HFF-Myc (cell line): ENCODE results near the gene LTBP2.
A peak's percentile ranks its signal among the peaks of the same experiment; 100 is the strongest.

Experiments used
- DNase-seq: peaks from one replicate; pipeline ENCODE4 v3.0.0-alpha.2; 2011; ENCODE audit warnings: low read depth; ENCODE audit errors: extremely low read depth
- H3K4me3 ChIP-seq: replicated peaks from 2 replicates; pipeline ENCODE4 v1.5.1; 2011; ENCODE audit warnings: low read depth, mild to moderate bottlenecking, control low read depth, low read length
- CTCF ChIP-seq: IDR thresholded peaks from 2 replicates; pipeline ENCODE4 v1.5.1; 2012; ENCODE audit warnings: mild to moderate bottlenecking, low read depth, low read length, control low read depth; ENCODE audit errors: missing control alignments

The LTBP2 gene

GRCh38 chr14:74574706-74575105, 37.3 kb downstream of the LTBP2 start:
- H3K4me3 ChIP-seq: no peak overlapping the region
- DNase-seq: no peak
- no peak for TF ChIP-seq CTCF

GRCh38 chr14:74574090-74574433, 38.0 kb downstream of the LTBP2 start:
- H3K4me3 ChIP-seq: no peak overlapping the region
- no peak for DNase-seq
- TF ChIP-seq CTCF: no peak

GRCh38 chr14:74573421-74574089, 38.5 kb downstream of the LTBP2 start:
- no peak for DNase-seq
- no peak for TF ChIP-seq CTCF
- no peak overlapping the region for H3K4me3 ChIP-seq

- DNase-seq: no peak
- TF ChIP-seq CTCF: no peak
Measured at GRCh38 chr14:74572726-74573301, 39.2 kb downstream of the LTBP2 start.

GRCh38 chr14:74571901-74572725, 39.9 kb downstream of the LTBP2 start:
- H3K4me3 ChIP-seq: peak overlapping the region; percentile 25
- TF ChIP-seq CTCF: no peak
- DNase-seq: peak; percentile 96

More at GRCh38 chr14:74572726-74573301, 39.2 kb downstream of the LTBP2 start:
- peak overlapping the region; percentile 25 for H3K4me3 ChIP-seq

GRCh38 chr14:74571441-74571841, 40.6 kb downstream of the LTBP2 start:
- TF ChIP-seq CTCF: no peak
- peak overlapping the region; percentile 25; the same call in 1 of the 2 replicates for H3K4me3 ChIP-seq
- DNase-seq: no peak
